HG02623 (cell line): ENCODE data around the gene NHSL2.
"Not testable (repeated sequence)": the region's sequence is repeated elsewhere in the genome, so short reads cannot be mapped to it uniquely, and the experiment has no call there.

Experiments used
- ATAC-seq: cut with Tn5 transposase; IDR thresholded peaks from one replicate; pipeline ENCODE4 v1.9.1; 2021; ENCODE audit warnings: moderate library complexity; ENCODE audit not compliant: unreplicated experiment

The NHSL2 gene

DNA sequence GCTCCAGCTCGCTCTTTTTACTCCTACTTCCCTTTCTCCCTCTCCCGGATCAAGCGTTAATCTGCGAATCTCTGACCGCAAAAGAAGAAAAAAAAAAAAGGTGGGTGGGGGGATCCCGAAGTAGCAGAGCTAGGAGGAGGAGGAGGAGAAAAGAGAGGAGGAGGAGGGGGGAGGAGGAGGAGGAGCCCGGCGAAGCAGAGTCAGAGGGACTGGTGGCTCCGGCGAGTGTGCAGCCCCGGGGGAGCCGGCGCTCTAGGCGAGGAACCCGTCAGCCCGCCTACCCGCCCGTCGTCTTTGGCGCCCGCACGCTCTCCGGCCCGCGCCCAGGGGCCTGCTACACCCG lies at the start of gene NHSL2:
Gene NHSL2 (plus strand): TSS at position 203 of the 343 bp plus-strand sequence.
- no peak for ATAC-seq

GRCh38 chrX:71867680-71868079 lies 43.0 kb upstream of the NHSL2 start:
- ATAC-seq = no peak

- ATAC-seq = not testable (repeated sequence)
These were observed 41.1 kb upstream of the NHSL2 start for GRCh38 chrX:71869566-71869965.

GRCh38 chrX:71870208-71871098 lies 40.2 kb upstream of the NHSL2 start:
- no peak for ATAC-seq

- ATAC-seq = no peak
These were observed 39.3 kb upstream of the NHSL2 start for GRCh38 chrX:71871367-71871766.

- no peak for ATAC-seq
These were observed 37.8 kb upstream of the NHSL2 start for GRCh38 chrX:71872542-71873458.

- no peak for ATAC-seq
These were observed 37.2 kb upstream of the NHSL2 start for GRCh38 chrX:71873459-71873833.

GRCh38 chrX:71876841-71877240 lies 33.8 kb upstream of the NHSL2 start:
- ATAC-seq = not testable (repeated sequence)

- no peak for ATAC-seq
These were observed 25.5 kb upstream of the NHSL2 start for GRCh38 chrX:71885099-71885498.

DNA sequence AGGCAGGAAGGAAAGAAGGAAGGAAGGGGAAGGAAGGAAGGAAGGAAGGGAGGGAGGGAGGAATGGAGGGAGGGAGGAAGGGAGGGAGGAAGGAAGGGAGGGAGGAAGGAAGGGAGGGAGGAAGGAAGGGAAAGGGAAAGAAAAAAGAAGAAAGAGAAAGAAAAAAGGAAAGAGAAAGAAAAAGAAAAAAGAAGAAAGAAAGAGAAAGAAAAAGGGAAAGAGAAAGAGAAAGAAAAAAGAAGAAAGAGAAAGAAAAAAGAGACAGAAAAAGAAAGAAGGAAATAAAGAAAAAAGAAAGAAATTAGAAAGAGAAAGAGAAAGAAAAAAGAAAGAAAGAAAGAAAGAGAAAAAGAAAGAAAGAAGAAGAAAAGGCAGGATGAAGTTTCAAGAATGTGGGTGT lies 15.0 kb upstream of the NHSL2 start:
- no peak for ATAC-seq

DNA sequence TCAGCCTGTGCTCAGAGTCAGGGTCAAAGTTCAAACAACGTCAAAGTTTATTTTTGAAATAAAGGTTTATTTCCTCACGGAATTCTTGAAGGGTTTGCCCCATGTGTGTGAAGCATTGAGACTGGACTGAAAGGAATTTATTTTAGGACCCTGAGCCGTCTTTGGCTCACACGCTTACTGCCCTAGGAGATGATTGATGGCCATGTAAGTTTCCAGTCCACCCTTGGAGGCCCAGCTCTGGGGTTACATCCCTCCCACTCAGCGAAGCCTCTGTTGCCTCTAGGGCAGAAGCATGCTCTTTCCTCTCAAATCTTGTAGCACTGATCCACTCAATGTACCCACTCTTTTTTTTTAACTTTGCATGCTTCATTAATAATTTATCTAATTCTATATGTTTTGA lies 4.5 kb upstream of the NHSL2 start:
- ATAC-seq = no peak

GRCh38 chrX:71908387-71908786 lies 2.3 kb upstream of the NHSL2 start:
- ATAC-seq = no peak

GRCh38 chrX:71909956-71910355 lies 689 bp upstream of the NHSL2 start:
- ATAC-seq = no peak

DNA sequence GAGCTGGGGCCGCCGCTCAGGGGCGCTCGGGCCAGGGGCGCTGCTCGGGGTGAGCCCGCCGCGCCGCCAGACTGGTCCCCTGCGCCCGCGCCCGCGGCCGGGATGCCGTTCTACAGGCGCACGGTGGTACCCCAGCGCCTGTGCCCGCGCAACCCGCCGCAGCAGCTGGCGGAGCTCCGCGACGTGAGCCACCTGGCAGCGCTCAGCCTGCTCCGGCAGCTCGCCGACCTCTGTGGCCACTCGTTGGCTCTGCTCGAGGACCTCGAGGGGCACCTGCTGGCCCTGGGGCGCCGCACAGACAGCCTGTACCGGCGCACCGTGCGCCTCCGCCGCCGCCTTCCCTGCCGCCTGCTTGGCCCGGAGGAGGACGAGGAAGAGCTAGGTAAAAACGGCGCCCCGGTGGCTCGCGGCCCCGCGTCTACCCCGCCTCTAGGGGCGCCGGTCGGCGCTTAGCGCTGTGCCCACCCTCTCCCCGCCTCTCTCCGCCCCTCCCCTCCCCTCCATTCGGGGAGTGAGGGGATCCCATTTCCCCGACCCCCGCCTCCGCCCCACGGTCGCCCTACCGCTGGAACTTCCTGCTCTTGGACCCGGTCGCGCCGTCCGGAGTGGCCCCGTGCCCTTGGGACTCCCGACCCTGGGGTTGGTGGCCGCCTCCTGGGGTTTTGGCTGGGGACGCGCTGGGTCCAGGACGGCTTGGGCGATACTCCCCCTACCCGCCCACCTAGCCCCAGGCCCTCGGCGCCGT lies 513 bp downstream of the NHSL2 start:
- ATAC-seq = no peak

GRCh38 chrX:71911731-71912050 lies 1.0 kb downstream of the NHSL2 start:
- ATAC-seq = no peak

- ATAC-seq = no peak
These were observed 1.5 kb downstream of the NHSL2 start for GRCh38 chrX:71912156-71912555.

DNA sequence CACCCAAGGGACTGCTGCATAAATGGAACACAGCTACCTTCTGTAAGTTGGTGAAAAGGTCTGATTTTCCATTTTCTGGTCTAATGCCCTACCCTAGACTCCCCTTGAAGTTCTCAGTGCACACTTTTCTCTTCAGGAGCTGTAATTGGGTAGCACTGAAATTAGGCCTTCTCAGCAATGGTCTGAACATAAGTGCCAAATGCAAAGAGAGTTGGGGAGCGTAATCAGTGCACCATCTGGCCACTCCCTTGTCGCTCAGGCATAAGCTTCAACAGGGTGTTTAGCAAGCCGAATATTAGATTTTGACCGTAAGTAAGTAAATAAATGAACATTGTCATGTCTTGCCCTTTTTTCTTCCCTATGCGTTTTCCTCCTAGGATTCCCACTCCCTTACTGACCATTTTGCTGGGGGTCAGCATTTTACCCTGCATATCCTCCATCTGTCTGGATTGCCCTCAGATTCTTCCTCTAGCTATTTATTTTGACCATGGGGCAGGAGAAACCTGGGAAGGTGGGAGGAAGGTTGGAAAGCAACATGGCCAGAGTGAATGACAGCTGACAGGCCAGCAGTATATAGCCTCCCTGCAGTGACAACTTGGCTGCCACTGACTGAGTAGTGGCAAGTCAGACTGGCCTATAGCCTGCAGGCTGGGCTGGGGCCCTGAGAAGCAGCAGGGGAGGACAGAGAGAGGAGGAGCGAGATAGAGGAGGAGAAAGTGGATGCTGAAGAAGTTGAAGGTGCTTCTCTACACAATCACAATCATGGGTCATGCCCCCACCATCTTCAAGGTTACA lies 2.7 kb downstream of the NHSL2 start:
- no peak for ATAC-seq

GRCh38 chrX:71917621-71918343 lies 7.1 kb downstream of the NHSL2 start:
- ATAC-seq = no peak

- ATAC-seq = no peak
These were observed 8.8 kb downstream of the NHSL2 start for GRCh38 chrX:71919431-71919830.

DNA sequence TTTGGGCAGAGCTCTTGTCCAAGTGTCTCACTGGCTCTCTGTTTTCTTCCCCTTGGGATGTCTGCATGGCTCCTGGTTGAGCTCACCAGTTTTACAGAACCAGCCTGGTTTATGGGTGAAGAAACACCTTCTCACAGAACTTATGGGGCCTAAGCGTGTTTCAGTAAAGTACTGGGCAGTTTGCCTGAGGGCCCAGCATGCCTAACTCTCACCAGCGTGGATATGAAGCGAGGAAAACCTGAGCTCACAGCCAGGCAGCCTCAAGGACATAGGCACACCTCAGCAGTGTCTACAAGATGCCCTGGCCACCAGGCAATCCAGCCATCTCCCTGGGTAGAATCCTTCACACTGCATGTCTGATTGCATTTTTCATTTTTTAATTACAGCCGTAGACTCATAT lies 9.2 kb downstream of the NHSL2 start:
- ATAC-seq = no peak
